NCI-H1417 (cell line): Measurements from ENCODE around the gene OTOP3.

Experiments used
- DNase-seq, 3 experiments: peaks; one replicate each; lab custom pipeline; 2025; lab: John Stamatoyannopoulos, UW

The OTOP3 gene

GRCh38 chr17:74917430-74917829 lies 18.3 kb upstream of the OTOP3 start:
- DNase-seq, result no peak

- no peak for DNase-seq
Measured at GRCh38 chr17:74918906-74919305, 16.8 kb upstream of the OTOP3 start.

GRCh38 chr17:74919440-74920305 lies 16.0 kb upstream of the OTOP3 start:
- DNase-seq, result no peak

- no peak for DNase-seq
Measured at GRCh38 chr17:74920306-74920620, 15.4 kb upstream of the OTOP3 start.

GRCh38 chr17:74920642-74921025 lies 15.1 kb upstream of the OTOP3 start:
- peak in 1 of 3 experiments; percentile 36 for DNase-seq

GRCh38 chr17:74921026-74921681 lies 14.5 kb upstream of the OTOP3 start:
- peak in 2 of 3 experiments; percentile 21 to 36 for DNase-seq

GRCh38 chr17:74921769-74922168 lies 13.9 kb upstream of the OTOP3 start:
- DNase-seq, result no peak

- DNase-seq, result no peak
Measured at GRCh38 chr17:74922172-74922571, 13.5 kb upstream of the OTOP3 start.

- peak in 2 of 3 experiments; percentile 63 to 64 for DNase-seq
Measured at GRCh38 chr17:74922694-74923537, 12.8 kb upstream of the OTOP3 start, which contains the start of gene USH1G. USH1G (minus strand) TSS chr17:74923255; CDS start chr17:74923073, 182 bp downstream.

GRCh38 chr17:74923538-74924249 lies 12.0 kb upstream of the OTOP3 start:
- peak; percentile 36 to 64 (median 63) for DNase-seq

- peak in 2 of 3 experiments; percentile 56 for DNase-seq
Measured at GRCh38 chr17:74924250-74924948, 11.3 kb upstream of the OTOP3 start, which contains the start of gene OTOP2. OTOP2 (plus strand) TSS chr17:74924273; CDS start chr17:74924633, 360 bp downstream.

GRCh38 chr17:74925242-74925641 lies 10.5 kb upstream of the OTOP3 start:
- DNase-seq, result no peak

- no peak for DNase-seq
Measured at GRCh38 chr17:74928786-74929185, 6.9 kb upstream of the OTOP3 start.

- DNase-seq, result no peak
Measured at GRCh38 chr17:74930535-74931036, 5.1 kb upstream of the OTOP3 start.

- DNase-seq, result no peak
Measured at GRCh38 chr17:74935048-74935447, 650 bp upstream of the OTOP3 start.

GRCh38 chr17:74936470-74936799 lies 737 bp downstream of the OTOP3 start:
- no peak for DNase-seq

GRCh38 chr17:74937064-74938051 lies 1.7 kb downstream of the OTOP3 start:
- no peak for DNase-seq

GRCh38 chr17:74938194-74938950 lies 2.7 kb downstream of the OTOP3 start:
- no peak for DNase-seq

- no peak for DNase-seq
Measured at GRCh38 chr17:74939534-74939933, 3.8 kb downstream of the OTOP3 start.
